ENCODE data around the gene KNSTRN. TPM values are rescaled to one million over a fixed set of nuclear protein-coding genes. Genes with fewer than 3 reads are reported as not detected.

Gene KNSTRN
- total and polyA plus RNA-seq, 2 donors (not counting 1 experiment from before 2014, with no cell fraction given) = 22.5 to 30.9 TPM

- Histone ChIP-seq H4K20me1 (ENCODE audit: control insufficient read depth, extremely low read depth, insufficient read depth, low read length) (no peaks in the 10 kb centered on the region), H3K9ac (ENCODE audit: insufficient read depth, low read length) (no peak within 1 kb of the TSS), H3K36me3 (ENCODE audit: control insufficient read depth, insufficient read depth, low read length) (no peaks in the 10 kb centered on the region), H3K4me2 (ENCODE audit: extremely low read depth, insufficient read depth, low read length) (peak within 1 kb of the TSS; percentile 80), H3K27ac (ENCODE audit: insufficient read depth, low read length) (no peak within 1 kb of the TSS), H3K27me3 (ENCODE audit: control insufficient read depth, insufficient read depth, low read length) (peaks cover 38% of the 10 kb centered on the region), H2AFZ (ENCODE audit: low read length) (peak within 1 kb of the TSS; percentile 63), H3K4me1 (ENCODE audit: control insufficient read depth, extremely low read depth, insufficient read depth, low read length) (peaks cover 3% of the 10 kb centered on the region), H3K4me3 (replicated peaks in 1 of 4; ENCODE audit: control extremely low read depth in 1 of 4, insufficient read depth in 1 of 4, low read depth in 3 of 4, low read length in 4 of 4) (peak within 1 kb of the TSS; percentile 35 to 56 (median 42)), H3K9me3 (ENCODE audit: control insufficient read depth, insufficient read depth, low read depth, low read length) (no peaks in the 10 kb centered on the region), H3K79me2 (ENCODE audit: control insufficient read depth, insufficient read depth, low read length) (no peaks in the 10 kb centered on the region)
- DNase-seq (ENCODE audit: low read depth in 2 of 2) = peak; percentile 62 to 67
- TF ChIP-seq EZH2 (IDR thresholded peaks at IDR 0.05; ENCODE audit: low read length, missing control alignments) (no peak), CTCF (conservative IDR thresholded peaks at IDR 0.05 in 1 of 2, IDR thresholded peaks at IDR 0.05 in 1 of 2; ENCODE audit: low read depth in 1 of 2, low read length in 2 of 2) (no peak)
Observed at GRCh38 chr15:40357723-40358470, 24.6 kb upstream of the KNSTRN start, which contains the start of gene DISP2. Gene DISP2, plus strand, starts transcription at chr15:40358219. Its CDS starts 103 bp downstream, at chr15:40358322.

- Histone ChIP-seq H3K4me2 (ENCODE audit: extremely low read depth, insufficient read depth, low read length) (peak overlapping the region; percentile 67), H3K9ac (ENCODE audit: insufficient read depth, low read length) (no peak overlapping the region), H3K4me3 (replicated peaks in 1 of 4; ENCODE audit: control extremely low read depth in 1 of 4, insufficient read depth in 1 of 4, low read depth in 3 of 4, low read length in 4 of 4) (peak overlapping the region; percentile 21 to 46 (median 24)), H4K20me1 (ENCODE audit: control insufficient read depth, extremely low read depth, insufficient read depth, low read length) (no peaks in the 10 kb centered on the region), H3K27me3 (ENCODE audit: control insufficient read depth, insufficient read depth, low read length) (peaks cover 33% of the 10 kb centered on the region), H2AFZ (ENCODE audit: low read length) (no peak overlapping the region), H3K27ac (ENCODE audit: insufficient read depth, low read length) (no peak overlapping the region), H3K4me1 (ENCODE audit: control insufficient read depth, extremely low read depth, insufficient read depth, low read length) (peaks cover 3% of the 10 kb centered on the region), H3K36me3 (ENCODE audit: control insufficient read depth, insufficient read depth, low read length) (no peaks in the 10 kb centered on the region), H3K79me2 (ENCODE audit: control insufficient read depth, insufficient read depth, low read length) (no peaks in the 10 kb centered on the region), H3K9me3 (ENCODE audit: control insufficient read depth, insufficient read depth, low read depth, low read length) (no peaks in the 10 kb centered on the region)
- TF ChIP-seq EZH2 (IDR thresholded peaks at IDR 0.05; ENCODE audit: low read length, missing control alignments) (peak; percentile 65), CTCF (conservative IDR thresholded peaks at IDR 0.05 in 1 of 2, IDR thresholded peaks at IDR 0.05 in 1 of 2; ENCODE audit: low read depth in 1 of 2, low read length in 2 of 2) (no peak)
- DNase-seq (ENCODE audit: low read depth in 2 of 2) = no peak
Observed at GRCh38 chr15:40358471-40359353, 23.8 kb upstream of the KNSTRN start.

- H3K4me1 ChIP-seq (ENCODE audit: control insufficient read depth, extremely low read depth, insufficient read depth, low read length) = peaks cover 3% of the 10 kb centered on the region
- no peak overlapping the region for H2AFZ ChIP-seq (ENCODE audit: low read length)
- peaks cover 28% of the 10 kb centered on the region for H3K27me3 ChIP-seq (ENCODE audit: control insufficient read depth, insufficient read depth, low read length)
- H3K9me3 ChIP-seq (ENCODE audit: control insufficient read depth, insufficient read depth, low read depth, low read length) = no peaks in the 10 kb centered on the region
- no peak overlapping the region for H3K4me2 ChIP-seq (ENCODE audit: extremely low read depth, insufficient read depth, low read length)
- no peaks in the 10 kb centered on the region for H4K20me1 ChIP-seq (ENCODE audit: control insufficient read depth, extremely low read depth, insufficient read depth, low read length)
- TF ChIP-seq EZH2 (IDR thresholded peaks at IDR 0.05; ENCODE audit: low read length, missing control alignments) (no peak), CTCF (conservative IDR thresholded peaks at IDR 0.05 in 1 of 2, IDR thresholded peaks at IDR 0.05 in 1 of 2; ENCODE audit: low read depth in 1 of 2, low read length in 2 of 2) (no peak)
- H3K9ac ChIP-seq (ENCODE audit: insufficient read depth, low read length) = no peak overlapping the region
- no peak overlapping the region for H3K4me3 ChIP-seq (replicated peaks in 1 of 4; ENCODE audit: control extremely low read depth in 1 of 4, insufficient read depth in 1 of 4, low read depth in 3 of 4, low read length in 4 of 4)
- no peak overlapping the region for H3K27ac ChIP-seq (ENCODE audit: insufficient read depth, low read length)
- no peak for DNase-seq (ENCODE audit: low read depth in 2 of 2)
- no peaks in the 10 kb centered on the region for H3K79me2 ChIP-seq (ENCODE audit: control insufficient read depth, insufficient read depth, low read length)
- no peaks in the 10 kb centered on the region for H3K36me3 ChIP-seq (ENCODE audit: control insufficient read depth, insufficient read depth, low read length)
Observed at GRCh38 chr15:40360015-40360414, 22.5 kb upstream of the KNSTRN start.
